Stimulated activated CD4-positive, alpha-beta T cell treated with anti-CD3 and anti-CD28 coated beads, Interleukin-1b, Interleukin-23, amount 100 ng/mL, for 1 hour (primary cell): ENCODE data around the gene PAX7.
"Not testable (repeated sequence)": the region's sequence is repeated elsewhere in the genome, so short reads cannot be mapped to it uniquely, and the experiment has no call there.

ENCODE experiments used
- DNase-seq, 2 donors: peaks; one replicate each; pipeline ENCODE4 v3.0.0-alpha.2; 2020; ENCODE audit warnings: low read depth in 2 of 2

PAX7 gene

GRCh38 chr1:18726368-18726767, 95.7 kb downstream of the PAX7 start:
- DNase-seq: no peak

DNA sequence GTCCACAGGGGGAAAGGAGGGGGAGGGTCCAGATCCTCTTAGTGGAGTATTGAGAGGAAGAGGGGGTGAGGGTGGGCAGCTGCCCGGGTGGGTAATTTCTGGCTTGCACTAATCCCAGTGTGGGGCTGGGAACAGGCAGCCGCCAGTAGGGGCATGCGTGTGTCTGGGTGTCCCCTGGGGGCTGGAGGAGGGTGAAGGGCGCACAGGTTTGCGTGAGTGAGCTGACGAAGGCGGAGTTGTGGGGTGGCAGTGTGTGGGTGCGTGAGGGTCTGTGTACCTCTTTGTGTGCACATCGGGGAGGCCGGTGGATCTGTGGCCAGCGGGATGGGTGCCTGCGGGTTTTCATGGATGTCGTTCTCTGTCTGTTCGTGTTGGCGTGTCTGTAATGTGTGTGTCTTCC, 97.3 kb downstream of the PAX7 start:
- DNase-seq: no peak

DNA sequence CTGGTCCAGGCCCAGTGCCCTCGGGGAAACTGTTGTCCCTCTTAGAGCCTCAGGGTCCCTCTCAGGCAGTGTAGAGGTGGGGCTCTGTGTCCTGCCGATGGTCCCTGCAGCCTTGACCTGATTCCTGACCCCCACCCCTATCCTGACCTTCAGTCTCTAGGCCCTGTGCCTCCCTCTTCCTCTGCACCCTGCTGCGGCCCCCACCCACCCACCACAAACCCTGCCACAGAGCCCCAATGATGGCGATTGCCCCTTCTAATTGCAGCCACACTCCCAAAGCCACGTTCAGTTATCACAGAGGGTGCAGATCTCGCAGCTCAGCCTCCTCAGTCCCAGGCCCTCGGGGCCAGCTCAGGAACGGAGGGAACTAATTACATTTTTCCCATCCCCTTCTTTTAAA, 99.7 kb downstream of the PAX7 start:
- DNase-seq: no peak

DNA sequence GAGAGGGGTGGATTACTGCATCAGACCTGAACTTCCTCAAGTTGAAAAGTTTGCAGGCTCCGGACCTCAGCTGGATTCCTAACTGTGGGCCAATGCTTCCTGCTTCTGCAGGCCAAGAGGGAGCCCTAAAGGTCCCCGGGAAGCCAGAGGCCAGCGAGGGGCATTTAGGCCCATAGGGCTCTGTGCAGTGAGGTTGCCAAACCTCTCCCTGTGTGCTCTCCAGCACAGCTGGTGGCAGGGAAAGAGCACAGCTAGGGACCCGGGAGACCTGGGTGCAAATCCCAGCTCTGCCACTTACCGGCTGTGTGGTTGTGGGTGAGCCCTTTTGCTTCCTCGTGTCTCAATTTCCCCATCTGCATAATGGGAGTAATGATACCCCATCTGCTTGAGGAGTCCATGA, 100.5 kb downstream of the PAX7 start:
- DNase-seq: no peak

- no peak for DNase-seq
Observed at GRCh38 chr1:18731591-18732235, 101.1 kb downstream of the PAX7 start.

DNA sequence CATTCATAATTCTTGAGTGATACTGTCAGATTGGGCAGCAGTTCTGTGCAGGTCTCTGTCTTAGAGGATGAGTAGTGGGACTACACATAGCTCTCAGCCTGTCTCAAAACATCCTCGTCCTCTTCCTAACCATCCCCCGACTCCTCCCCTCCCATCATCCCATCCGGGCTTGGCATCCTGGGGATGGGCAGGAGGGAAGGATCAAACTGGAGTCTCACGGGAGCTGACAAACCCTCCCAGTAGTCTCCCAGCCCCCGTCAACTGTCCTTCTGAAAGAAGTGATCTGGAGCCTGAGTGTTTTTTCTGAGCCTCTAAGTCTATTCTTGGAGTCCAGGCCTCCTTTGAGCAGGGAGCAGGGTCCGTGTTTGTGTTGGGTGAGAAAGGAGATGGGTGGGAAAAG, 102.0 kb downstream of the PAX7 start:
- DNase-seq: no peak

DNA sequence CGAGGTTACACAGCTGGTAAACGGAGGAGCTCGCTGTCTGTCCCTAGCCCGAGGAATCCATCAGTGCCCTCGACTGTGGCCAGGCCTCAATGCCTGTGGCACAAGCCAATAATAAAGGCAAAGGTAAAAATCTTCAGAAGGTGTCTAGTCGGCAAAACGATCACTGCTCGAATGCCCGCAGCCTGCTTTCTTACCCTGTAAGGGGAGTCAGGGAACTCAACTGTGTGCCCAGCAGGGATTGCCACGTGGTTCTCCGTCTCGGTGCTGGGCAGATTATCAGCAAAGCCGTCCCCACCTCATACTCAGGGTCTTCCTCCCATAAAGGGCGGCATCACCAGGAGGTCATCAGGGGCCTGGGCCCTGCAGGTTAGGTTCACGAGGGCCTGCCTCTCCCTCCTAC, 103.4 kb downstream of the PAX7 start:
- no peak for DNase-seq

DNA sequence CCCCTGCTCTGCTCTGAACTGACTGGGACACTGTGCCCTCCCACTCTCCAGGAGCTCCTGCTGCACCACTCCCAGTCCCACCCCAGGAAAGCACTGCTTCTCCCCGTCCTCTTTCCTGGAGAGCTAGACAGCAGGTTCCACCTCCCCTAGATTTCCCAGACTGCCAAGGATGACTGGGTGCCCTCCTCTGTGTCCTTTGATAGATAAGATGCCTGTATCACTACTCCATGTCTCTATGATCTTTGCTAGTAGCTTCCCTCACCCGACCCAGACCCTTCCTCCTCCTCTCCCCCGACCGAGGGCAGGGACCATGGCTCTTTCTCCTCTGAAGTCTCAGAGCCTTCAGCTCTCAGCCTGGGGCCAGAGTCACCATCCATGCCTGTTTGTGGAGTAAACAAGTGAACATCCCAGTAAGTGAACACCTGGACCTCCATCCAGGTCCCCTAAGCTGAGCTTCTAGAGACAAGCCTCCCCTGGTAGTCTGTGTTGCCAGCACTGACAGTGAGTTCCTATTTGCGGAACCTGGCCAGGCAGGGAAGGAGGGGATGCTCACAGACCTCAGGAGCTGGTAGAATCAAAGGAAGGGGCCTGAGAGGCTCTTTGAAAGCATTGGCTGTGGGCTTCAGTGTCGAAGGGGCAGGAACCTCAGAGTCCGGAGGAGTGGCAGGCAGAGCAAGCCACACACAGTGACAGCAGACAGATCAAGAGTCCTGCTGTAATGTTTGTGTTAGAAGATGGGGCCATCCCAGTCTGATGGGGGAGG, 104.0 kb downstream of the PAX7 start:
- DNase-seq: no peak

DNA sequence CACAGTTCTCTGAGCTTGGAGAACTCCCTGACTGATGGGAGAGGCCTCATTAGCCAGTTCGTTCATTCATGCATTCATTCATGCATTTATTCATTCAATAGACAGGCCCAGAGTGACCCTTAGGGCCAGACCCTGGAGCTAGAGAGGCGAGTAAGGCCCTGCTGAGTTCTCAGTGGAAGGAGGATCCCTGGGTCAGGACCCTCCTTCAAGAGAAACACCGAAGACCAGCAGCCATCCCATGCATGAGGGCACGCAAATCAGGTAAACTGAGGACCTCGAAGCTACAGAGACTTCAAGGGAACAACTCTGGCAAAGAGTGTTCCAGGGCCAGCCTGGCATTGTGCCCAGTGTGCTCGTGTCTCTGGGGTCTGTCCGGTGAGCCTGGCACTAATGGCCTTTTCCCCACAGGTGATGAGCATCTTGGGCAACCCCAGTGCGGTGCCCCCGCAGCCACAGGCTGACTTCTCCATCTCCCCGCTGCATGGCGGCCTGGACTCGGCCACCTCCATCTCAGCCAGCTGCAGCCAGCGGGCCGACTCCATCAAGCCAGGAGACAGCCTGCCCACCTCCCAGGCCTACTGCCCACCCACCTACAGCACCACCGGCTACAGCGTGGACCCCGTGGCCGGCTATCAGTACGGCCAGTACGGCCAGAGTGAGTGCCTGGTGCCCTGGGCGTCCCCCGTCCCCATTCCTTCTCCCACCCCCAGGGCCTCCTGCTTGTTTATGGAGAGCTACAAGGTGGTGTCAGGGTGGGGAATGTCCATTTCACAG, 104.8 kb downstream of the PAX7 start:
- no peak for DNase-seq

DNA sequence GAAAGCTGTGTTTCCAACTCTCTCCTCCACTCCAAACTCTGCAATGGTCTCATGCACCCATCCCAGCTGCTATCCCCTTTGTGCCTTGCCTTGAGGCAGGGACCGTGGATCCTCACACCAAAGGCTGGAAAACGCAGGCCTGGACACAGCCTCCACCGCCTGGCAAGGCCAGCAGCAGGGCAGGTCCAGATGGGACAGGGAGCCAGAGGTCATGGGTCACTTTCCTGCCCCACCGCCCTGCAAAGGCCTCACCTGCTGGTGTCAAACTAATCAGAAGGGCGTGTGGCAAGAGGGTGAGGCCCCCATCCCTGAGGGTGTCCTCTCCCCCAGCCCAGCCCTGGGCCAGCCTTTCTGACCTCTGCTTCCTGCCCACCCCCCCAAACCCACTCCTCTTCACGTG, 106.3 kb downstream of the PAX7 start:
- DNase-seq: no peak

DNA sequence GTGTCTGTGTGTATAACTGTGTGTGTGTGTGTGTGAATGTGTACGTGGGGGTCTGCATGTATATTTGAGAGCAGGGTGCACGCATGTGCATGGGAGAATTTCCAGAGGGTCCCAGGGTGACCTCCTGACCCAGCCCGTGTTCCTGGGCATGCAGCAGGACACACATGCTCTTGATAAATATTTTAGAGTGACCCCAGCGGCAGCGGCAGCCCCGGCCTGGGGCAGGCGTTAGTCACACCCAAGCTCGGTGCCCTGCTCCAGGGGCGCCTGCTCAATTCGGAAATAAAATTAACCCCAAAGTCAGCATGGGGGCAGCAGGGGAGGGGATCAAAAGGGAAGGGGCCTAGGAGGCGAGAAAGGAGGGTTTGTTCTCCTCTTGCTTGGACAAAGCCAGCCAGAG, 107.5 kb downstream of the PAX7 start:
- DNase-seq: no peak

GRCh38 chr1:18738617-18739016, 108.0 kb downstream of the PAX7 start:
- no peak for DNase-seq

DNA sequence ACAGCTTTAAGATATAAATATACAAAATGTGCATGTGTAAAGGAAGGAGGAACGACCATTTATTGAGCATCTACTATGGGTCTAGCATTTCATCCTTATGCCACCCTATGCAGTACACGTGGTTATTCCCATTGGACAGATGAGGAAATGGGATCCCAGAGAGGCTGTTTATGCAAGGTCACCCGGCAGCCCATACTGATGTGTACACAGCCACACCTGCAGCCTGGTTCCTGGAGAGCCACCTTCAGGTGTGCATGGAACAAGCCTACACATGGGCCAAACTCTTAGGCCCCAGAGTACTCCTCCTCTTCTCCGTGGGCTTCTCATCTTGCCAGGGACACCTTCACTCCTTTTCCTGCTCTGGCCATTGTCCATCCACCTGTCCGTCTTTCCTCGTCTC, 108.8 kb downstream of the PAX7 start:
- DNase-seq: no peak

- DNase-seq: no peak
Observed at GRCh38 chr1:18739897-18740296, 109.3 kb downstream of the PAX7 start.

DNA sequence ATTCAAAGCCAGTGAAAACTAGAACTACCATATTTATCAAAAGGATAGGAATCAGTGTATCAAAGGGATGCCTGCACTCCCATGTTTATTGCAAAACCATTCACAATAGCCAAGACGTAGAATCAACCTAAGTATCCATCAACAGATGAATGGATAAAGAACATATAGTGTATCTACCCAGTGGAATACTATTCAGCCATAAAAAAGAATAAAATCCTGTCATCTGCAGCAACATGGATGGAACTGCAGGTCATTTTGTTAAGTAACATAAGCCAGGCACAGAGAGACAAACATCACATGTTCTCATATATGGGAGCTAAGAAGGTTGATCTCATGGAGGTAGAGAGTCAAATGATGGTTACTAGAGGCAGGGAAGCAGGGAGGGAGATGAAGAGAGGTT, 110.0 kb downstream of the PAX7 start:
- no peak for DNase-seq

DNA sequence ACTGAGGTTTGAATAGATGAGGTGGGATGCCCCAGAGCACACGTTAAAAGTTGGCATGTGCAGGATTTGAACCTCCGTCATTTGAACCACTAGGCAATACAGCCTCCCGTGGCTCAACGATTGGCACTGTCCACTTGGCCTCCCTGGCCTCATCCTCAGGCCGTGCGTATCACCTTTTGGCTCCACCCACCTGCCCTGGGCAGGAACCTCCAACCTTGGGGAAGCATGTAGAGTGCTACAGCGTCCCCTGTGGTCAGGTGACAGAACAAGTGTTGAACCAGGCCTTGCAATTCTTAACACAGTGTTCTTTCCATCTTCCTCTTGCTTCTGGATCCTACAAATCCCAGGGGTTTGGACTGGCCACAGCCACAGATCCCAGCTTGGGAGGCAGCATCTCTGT, 112.6 kb downstream of the PAX7 start:
- DNase-seq: no peak

DNA sequence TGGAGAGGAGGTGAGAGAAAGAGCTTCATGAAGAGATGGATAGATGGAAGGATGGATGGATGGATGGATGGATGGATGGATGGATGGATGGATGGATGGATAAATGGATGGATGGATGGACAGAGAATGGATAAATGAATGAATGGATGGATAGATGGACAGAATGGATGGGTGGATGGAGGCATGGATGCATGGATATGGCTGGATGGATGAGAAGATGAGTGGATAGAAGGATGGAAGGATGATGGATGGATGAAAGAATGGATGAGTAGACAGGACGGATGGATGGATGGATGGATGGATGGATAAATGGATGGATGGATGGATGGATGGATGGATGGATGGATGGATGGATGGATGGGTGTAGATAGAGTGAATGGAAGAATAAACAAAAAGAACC, 113.7 kb downstream of the PAX7 start:
- DNase-seq: not testable (repeated sequence)

GRCh38 chr1:18746981-18747380, 116.3 kb downstream of the PAX7 start:
- DNase-seq: no peak

DNA sequence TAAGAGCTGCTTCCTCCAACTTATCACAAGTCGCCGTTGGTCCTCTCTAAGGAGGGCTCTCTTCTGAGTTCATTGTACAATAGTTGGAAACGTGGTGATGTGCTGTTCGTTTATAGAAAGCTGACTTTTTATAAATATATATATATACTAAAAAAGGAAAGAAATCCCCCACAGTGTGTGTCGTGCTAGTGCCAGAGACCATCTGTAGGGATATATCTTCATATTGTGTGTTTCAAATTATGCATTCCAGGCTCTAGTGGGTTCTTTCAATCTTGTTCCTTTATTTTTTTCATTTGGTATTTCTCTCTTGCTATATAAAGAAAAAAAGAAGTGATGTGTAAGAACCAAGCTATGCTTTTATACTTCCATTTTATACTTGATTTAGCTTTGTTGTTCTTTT, 117.0 kb downstream of the PAX7 start:
- no peak for DNase-seq

DNA sequence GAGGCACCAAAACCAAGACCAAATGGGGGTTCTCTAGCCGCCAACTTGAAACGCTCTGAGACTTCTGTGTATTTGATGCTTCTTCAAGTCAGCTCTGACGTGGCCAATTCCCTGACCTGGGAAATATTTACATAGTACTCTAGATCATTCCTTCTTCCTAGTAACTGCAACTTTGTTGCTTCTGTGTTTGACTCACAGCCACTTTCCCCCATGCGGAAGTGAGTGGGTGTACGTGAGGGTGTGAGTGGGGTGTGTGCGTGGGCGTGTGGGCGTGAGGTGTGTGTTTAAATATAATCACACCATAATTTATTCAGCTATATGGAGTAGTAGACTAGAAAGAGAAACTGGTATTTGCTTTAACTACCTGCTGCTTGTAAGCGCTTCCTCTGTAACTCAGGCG, 117.8 kb downstream of the PAX7 start:
- DNase-seq: no peak

DNA sequence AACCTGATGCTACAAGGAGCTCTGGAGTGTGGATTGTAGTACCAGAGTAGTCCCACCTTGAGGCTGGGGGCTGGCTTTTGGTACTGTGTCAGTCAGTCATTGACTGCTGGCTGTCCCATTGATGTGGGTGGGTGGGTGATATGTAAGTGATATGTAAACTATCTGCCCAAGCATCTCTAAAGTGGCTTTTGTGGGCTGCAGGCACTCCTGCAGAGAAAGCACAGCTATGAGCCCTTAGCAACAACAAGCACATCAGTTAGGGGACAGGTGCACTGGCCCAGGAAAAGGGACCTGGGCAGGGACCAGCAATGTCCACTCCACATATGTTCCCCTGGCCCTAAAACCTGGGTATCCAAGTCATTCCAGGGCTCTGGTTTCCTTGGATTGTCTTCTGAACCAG, 118.9 kb downstream of the PAX7 start:
- no peak for DNase-seq

DNA sequence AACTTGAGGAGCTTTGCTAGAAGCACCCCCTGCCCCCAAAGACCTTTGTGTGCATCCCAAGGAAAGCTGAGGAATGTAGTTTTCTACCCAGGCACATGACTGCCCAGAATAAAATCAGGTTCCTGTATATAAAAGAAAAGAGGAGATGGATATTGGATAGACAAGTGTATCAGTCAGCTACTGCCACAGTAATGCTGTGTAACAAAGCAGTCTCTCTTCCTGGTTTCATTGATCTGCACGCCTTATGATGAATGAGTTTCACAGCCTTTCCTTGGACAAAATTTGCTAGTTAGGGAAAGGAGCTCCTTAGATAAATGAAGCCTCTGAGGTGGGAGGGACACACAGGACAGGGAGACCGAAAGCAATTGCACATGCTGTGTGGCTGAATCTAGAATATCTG, 120.0 kb downstream of the PAX7 start:
- no peak for DNase-seq

DNA sequence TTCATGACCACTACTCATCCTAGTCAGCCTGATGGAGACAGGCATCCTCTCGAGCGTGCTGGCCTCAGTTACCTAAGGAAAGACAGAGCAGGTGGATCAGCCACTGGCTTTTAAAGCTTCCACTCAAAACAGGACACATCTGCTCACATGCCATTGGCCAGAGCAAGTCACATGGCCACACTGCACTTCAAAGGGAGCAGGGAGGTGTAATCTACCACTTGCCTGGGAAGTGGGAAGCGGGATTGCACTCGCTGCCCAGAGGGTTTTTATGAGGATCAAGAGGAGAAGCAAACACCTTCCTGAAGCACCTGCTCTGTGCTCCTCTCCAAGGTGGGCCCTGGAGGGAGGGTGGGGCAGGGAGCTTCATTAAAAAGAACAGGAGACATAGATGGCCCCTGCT, 120.8 kb downstream of the PAX7 start:
- no peak for DNase-seq
